Right kidney (tissue), 1 donor: ENCODE measurements around the gene KCNC4.

Experiments
- DNase-seq: peaks from one replicate; pipeline ENCODE4 v3.0.0-alpha.2; 2016

Gene KCNC4

GRCh38 chr1:110188035-110188618 is 22.0 kb upstream of the KCNC4 start:
- DNase-seq, result no peak

- no peak for DNase-seq
These were observed 20.9 kb upstream of the KCNC4 start for GRCh38 chr1:110189181-110189580.

- no peak for DNase-seq
These were observed 19.7 kb upstream of the KCNC4 start for GRCh38 chr1:110190282-110190929.

GRCh38 chr1:110192541-110192940 is 17.6 kb upstream of the KCNC4 start:
- no peak for DNase-seq

- no peak for DNase-seq
These were observed 14.9 kb upstream of the KCNC4 start for GRCh38 chr1:110195196-110195595.

- DNase-seq, result peak; percentile 40
These were observed 13.0 kb upstream of the KCNC4 start for GRCh38 chr1:110196917-110197765.

- no peak for DNase-seq
These were observed 12.0 kb upstream of the KCNC4 start for GRCh38 chr1:110197905-110198629.

- no peak for DNase-seq
These were observed 11.4 kb upstream of the KCNC4 start for GRCh38 chr1:110198746-110199145.

GRCh38 chr1:110200190-110200589 is 9.9 kb upstream of the KCNC4 start:
- no peak for DNase-seq

- no peak for DNase-seq
These were observed 9.4 kb upstream of the KCNC4 start for GRCh38 chr1:110200666-110201065.

GRCh38 chr1:110201157-110201825 is 8.8 kb upstream of the KCNC4 start:
- no peak for DNase-seq

GRCh38 chr1:110203021-110203661 is 7.0 kb upstream of the KCNC4 start:
- DNase-seq, result peak; percentile 47

- DNase-seq, result no peak
These were observed 5.0 kb upstream of the KCNC4 start for GRCh38 chr1:110205156-110205555.

- DNase-seq, result no peak
These were observed 4.4 kb upstream of the KCNC4 start for GRCh38 chr1:110205591-110206155.

- no peak for DNase-seq
These were observed 3.7 kb upstream of the KCNC4 start for GRCh38 chr1:110206261-110206920.

GRCh38 chr1:110207831-110208230 is 2.3 kb upstream of the KCNC4 start:
- peak; percentile 49 for DNase-seq

- DNase-seq, result no peak
These were observed 1.0 kb upstream of the KCNC4 start for GRCh38 chr1:110208916-110209645.

GRCh38 chr1:110210604-110211495 is 736 bp downstream of the KCNC4 start:
- peak; percentile 81 for DNase-seq
